Panc1 (cell line): ENCODE measurements around the gene SELENOW.

Experiments
- SIN3A ChIP-seq: IDR thresholded peaks from 2 replicates; pipeline ENCODE4 v1.6.1; 2012; ENCODE audit warnings: low read depth, mild to moderate bottlenecking, low read length, moderate library complexity, borderline replicate concordance; ENCODE audit not compliant: insufficient read depth
- TF ChIP-seq, protein P1 (sequence below): fragments of 450-650 bp; IDR thresholded peaks from 2 replicates; pipeline ENCODE4 v1.5.1; 2017; ENCODE audit warnings: mild to moderate bottlenecking
- TF ChIP-seq, protein P2 (sequence below), 2 experiments: IDR thresholded peaks; 2 replicates each; pipeline ENCODE4 v1.6.1; 2011 to 2012; ENCODE audit warnings: low read depth in 2 of 2, control low read depth in 1 of 2, low read length in 1 of 2, mild to moderate bottlenecking in 1 of 2, moderate library complexity in 1 of 2; ENCODE audit not compliant: insufficient read depth in 1 of 2

DNA sequence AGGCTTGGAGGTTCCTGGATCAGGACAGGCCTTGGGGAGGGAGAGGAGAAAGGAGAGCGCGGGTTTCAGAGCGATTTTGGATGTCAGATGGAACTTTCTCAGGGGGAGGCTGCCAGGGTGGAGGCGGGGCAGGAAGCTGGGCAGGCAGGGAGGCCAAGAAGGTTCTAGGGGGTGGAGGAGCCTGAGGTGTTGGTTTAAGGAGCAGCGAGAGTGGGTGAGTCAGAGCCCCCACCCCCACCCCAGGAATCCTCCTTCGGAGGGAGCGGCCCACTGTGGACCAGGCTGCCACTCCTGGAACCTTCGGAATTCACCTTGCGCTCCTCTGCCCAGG, 49.1 kb upstream of the SELENOW start:
- TF ChIP-seq, protein P1, sequence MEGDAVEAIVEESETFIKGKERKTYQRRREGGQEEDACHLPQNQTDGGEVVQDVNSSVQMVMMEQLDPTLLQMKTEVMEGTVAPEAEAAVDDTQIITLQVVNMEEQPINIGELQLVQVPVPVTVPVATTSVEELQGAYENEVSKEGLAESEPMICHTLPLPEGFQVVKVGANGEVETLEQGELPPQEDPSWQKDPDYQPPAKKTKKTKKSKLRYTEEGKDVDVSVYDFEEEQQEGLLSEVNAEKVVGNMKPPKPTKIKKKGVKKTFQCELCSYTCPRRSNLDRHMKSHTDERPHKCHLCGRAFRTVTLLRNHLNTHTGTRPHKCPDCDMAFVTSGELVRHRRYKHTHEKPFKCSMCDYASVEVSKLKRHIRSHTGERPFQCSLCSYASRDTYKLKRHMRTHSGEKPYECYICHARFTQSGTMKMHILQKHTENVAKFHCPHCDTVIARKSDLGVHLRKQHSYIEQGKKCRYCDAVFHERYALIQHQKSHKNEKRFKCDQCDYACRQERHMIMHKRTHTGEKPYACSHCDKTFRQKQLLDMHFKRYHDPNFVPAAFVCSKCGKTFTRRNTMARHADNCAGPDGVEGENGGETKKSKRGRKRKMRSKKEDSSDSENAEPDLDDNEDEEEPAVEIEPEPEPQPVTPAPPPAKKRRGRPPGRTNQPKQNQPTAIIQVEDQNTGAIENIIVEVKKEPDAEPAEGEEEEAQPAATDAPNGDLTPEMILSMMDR = no peak
- TF ChIP-seq, protein P2, sequence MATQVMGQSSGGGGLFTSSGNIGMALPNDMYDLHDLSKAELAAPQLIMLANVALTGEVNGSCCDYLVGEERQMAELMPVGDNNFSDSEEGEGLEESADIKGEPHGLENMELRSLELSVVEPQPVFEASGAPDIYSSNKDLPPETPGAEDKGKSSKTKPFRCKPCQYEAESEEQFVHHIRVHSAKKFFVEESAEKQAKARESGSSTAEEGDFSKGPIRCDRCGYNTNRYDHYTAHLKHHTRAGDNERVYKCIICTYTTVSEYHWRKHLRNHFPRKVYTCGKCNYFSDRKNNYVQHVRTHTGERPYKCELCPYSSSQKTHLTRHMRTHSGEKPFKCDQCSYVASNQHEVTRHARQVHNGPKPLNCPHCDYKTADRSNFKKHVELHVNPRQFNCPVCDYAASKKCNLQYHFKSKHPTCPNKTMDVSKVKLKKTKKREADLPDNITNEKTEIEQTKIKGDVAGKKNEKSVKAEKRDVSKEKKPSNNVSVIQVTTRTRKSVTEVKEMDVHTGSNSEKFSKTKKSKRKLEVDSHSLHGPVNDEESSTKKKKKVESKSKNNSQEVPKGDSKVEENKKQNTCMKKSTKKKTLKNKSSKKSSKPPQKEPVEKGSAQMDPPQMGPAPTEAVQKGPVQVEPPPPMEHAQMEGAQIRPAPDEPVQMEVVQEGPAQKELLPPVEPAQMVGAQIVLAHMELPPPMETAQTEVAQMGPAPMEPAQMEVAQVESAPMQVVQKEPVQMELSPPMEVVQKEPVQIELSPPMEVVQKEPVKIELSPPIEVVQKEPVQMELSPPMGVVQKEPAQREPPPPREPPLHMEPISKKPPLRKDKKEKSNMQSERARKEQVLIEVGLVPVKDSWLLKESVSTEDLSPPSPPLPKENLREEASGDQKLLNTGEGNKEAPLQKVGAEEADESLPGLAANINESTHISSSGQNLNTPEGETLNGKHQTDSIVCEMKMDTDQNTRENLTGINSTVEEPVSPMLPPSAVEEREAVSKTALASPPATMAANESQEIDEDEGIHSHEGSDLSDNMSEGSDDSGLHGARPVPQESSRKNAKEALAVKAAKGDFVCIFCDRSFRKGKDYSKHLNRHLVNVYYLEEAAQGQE (IDR thresholded peaks at IDR 0.05; ENCODE audit: insufficient read depth in 1 of 2, low read depth in 2 of 2, low read length in 1 of 2) = no peak
- TF ChIP-seq SIN3A = 0 out of 2 replicates have a peak, but pooled peaks have one; percentile 63
